GM12801 (cell line): ENCODE measurements around the gene WNK2.

Source experiments
- TF ChIP-seq, protein P1 (sequence below): IDR thresholded peaks from one replicate; pipeline ENCODE4 v1.5.1; 2011; ENCODE audit warnings: control low read depth; ENCODE audit not compliant: insufficient read length; ENCODE audit errors: extremely low read depth

The WNK2 gene

DNA sequence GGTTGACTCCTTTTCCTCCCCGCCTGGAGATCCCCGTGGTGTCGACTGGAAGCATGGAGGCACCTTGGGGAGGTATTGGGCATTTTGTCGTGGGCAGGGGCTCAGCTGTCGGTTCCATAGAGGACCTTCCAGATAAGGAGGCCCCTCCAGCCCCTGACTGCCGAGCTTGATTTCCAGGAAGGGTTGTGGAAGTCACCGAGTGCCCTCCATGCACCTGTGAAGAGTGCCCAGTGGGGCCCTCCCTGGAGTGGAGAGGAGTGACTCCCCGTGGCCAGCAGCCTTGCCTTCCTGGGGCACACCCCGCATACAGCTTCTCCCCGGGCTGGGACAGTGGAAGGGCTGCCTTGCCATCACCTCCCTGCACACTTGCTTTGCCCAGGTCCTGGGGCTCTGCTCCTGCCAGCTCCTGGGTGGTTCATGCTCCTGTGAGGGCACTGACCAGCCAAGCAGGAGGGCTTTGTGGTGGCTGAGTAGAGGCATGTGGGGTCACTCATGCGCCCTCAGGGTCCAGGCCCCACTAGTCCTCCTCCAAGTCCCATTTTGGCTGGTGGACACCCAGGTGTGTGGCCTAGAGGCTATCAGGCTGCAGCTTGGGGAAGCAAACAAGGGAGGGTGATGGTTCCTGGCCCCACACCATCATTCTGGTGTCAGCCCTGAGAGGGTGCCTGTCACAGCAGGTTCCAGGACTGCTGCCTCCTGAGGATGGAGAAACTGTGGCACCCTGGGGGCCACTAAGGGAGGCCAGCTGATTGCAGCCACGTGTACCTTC is 133.0 kb downstream of the WNK2 start:
- TF ChIP-seq, protein P1, sequence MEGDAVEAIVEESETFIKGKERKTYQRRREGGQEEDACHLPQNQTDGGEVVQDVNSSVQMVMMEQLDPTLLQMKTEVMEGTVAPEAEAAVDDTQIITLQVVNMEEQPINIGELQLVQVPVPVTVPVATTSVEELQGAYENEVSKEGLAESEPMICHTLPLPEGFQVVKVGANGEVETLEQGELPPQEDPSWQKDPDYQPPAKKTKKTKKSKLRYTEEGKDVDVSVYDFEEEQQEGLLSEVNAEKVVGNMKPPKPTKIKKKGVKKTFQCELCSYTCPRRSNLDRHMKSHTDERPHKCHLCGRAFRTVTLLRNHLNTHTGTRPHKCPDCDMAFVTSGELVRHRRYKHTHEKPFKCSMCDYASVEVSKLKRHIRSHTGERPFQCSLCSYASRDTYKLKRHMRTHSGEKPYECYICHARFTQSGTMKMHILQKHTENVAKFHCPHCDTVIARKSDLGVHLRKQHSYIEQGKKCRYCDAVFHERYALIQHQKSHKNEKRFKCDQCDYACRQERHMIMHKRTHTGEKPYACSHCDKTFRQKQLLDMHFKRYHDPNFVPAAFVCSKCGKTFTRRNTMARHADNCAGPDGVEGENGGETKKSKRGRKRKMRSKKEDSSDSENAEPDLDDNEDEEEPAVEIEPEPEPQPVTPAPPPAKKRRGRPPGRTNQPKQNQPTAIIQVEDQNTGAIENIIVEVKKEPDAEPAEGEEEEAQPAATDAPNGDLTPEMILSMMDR, result no peak

DNA sequence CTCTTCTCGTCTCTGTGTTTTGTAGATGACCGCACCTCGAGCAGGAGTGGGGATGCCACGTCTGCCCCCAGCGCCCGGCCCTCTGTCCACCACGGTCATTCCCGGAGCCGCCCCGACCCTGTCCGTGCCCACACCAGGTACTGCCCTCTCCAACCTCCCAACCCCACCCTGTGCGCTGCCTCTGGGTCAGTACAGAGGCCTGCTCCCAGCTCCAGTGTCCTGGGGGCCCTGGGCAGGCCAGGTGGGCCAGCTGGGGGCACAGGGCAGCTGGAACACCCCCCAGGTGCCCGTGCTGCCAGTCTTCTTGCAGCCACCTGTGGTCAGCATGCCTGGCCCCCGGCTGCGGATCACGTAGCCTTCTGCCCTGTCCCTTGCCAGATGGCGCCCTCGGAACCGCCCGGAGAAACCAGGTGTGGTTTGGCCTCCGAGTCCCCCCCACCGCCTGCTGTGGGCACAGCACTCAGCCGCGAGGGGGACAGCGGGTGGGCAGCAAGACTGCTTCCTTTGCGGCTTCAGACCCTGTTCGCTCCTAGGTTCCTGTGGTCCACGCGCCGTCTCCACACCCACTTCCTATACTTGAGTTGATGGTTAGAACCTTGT is 133.7 kb downstream of the WNK2 start:
- TF ChIP-seq, protein P1, result no peak

DNA sequence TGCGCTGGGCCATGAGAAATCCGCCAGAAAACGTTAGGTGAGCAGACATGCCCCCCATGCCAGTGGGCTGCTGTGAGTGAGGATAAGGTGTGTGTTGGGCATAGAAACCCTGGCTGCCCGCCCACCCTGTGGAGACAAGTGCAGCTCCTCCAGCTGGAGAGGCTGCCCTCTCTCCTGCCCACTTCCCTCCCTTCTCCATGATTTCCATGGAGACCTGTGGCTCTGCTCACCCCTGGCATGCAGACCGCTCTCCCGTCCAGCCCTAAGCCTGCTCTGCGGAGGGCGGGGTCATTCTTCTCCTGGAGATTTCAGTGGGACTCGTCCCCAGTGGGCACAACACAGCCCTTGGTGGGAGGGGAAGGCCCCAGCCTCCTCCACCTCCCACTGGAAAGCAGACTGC is 134.5 kb downstream of the WNK2 start:
- TF ChIP-seq, protein P1, result no peak

DNA sequence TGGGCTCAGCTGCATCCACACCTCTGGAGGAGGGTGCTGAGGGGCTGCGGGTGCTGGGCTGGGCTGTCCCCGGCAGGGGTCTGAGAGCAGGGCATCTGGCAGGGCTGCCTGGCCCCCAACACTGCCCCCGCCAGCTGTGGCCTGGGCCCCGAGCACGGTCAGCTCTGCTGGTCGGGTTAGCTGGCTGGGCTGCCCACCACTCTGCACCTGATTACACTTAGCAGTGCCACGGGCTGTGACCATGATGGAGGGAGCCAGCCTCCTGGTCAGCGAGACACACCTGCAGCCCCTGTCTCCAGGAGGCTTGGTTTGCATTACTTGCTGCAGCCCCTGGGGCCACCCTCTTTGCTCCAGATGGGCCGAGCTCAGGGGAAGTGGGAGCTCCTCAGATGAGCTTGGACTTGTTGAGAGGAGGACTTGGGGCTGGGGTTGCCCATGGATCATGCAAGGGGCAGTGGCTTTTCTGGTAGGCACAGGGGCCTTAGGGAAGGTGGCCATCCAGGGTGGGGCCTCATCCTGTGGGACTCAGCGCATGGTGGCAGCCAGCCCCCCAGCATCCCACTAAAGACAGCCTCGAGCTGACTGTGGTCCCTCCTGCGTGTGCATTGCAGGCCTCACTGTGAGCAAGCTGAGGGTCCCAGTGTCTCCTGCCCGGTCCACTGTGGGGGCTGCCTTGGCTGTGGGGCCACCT is 135.5 kb downstream of the WNK2 start:
- TF ChIP-seq, protein P1, result no peak

DNA sequence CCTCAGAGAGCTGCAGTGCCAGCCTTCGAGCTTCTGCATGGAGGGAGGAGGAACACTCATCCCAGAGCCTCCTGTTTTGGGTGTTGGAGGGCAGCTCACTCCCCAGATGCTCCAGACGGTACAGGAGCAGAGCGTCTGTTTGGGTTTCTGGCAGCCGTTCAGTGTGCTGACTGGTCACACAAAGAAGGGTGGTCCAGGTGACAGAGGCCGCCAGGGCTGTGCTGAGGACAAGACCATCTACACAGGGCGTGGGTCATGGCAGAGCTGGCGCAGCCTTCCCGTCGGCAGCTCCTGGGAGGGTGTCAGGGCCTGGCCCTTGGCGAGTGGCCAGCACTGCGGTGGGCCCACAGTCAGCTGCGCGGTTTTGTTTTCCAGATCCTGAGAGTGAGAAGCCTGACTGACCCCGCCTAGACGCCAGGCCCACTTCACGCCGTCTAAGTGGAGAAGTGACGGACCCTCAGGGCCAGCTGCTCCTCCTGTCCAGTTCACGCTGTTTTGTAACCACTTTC is 136.1 kb downstream of the WNK2 start:
- TF ChIP-seq, protein P1, result no peak

DNA sequence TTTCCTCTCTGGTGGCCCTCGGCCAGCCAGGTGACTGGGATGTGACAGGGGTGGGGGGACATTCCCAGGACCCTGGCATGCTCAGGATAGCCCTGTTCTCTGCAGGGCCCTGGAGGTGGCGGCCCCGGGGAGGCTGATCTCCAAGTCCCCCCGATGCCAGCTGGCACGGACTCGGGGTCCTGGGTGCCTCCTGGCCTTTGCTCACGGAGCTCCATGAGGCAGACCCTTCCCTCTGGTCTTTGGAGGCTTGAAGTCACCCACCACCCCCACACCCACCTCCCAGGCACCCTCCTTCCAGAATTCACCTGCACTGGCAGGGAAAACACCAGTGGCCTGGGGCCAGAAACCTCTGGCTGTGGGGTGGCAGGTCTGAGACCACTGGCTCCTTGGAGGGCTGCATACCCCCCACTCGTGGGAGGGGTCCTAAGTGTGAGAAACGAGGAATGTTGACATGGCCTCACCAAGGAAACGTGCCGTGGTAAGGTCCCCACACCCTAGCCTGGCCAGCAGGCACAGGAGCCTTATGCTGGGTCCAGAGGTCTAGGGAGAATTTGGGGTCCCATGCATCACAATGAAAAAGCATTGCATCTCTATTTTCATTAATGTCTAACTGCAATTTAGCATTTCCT is 136.8 kb downstream of the WNK2 start:
- TF ChIP-seq, protein P1, result no peak

DNA sequence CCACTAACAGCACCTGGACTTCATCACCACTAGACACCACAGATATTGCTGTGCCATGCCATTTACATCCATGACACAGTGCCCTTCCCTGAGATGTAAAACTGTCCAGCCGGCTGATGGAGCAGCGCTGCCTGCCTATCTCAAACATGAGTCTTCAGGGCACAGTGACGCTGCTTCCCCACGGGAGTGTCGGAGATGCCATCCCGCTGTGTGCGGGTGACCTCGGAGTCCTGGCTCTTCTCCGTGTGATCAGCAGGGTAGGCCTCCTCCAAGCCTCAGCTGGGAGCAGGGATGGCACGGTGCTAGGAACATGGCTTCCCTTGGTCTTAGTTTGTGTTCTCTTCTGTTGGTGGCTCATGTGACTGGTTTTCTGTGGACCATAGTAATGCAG is 137.3 kb downstream of the WNK2 start:
- TF ChIP-seq, protein P1, result no peak
